ENCODE results near the gene NCKAP5L.

DNA sequence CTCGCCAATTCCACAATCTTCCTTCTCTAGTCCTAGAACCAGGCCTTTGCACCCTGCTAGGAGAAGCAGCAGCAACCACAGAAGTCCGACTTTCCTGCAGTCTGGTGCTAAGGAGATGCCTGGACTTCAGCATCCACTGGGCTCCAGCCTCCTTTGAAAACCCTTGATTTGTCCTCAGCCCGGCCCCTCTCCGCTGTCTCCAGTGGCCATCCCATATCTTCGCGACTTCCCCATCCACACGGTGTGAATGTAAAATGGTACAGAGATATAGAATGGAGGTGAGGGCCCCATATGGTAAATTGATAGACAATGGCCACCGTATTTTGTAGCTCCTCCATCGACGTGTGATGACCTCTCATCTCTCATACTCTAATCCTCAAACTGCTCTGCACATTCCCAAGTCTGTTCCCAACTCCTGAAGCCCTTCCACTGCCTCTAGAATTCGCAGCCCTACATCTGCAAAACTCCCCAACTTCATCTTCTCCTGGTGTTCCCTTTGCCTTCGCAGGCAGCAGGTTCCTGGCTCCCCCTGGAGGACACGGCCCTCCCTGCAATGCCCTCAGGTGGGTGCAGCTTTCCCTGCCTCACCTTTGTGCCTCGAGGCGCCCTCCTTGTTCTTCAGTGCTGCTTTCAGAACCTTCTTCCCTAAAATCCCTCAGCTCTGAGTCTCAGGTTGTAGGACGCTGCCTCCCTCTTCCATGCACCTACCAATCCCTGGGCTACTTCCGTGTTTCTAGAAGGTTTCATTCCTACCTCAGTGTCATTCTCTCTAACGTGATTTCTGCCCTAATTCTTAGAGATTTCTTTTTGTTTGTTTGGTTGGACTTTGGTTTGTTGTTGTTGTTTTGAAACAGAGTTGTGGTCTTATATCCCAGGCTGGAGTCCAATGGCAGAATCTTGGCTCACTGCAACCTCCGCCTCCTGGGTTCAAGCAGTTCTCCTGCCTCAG lies 50.1 kb downstream of the NCKAP5L start:
- TF ChIP-seq POLR2A (IDR thresholded peaks at IDR 0.05) = no peak
- TF ChIP-seq, protein P1, sequence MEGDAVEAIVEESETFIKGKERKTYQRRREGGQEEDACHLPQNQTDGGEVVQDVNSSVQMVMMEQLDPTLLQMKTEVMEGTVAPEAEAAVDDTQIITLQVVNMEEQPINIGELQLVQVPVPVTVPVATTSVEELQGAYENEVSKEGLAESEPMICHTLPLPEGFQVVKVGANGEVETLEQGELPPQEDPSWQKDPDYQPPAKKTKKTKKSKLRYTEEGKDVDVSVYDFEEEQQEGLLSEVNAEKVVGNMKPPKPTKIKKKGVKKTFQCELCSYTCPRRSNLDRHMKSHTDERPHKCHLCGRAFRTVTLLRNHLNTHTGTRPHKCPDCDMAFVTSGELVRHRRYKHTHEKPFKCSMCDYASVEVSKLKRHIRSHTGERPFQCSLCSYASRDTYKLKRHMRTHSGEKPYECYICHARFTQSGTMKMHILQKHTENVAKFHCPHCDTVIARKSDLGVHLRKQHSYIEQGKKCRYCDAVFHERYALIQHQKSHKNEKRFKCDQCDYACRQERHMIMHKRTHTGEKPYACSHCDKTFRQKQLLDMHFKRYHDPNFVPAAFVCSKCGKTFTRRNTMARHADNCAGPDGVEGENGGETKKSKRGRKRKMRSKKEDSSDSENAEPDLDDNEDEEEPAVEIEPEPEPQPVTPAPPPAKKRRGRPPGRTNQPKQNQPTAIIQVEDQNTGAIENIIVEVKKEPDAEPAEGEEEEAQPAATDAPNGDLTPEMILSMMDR (IDR thresholded peaks at IDR 0.05) = peak; percentile 67 to 86 (median 82)

All from body of pancreas (tissue), 4 donors.